22Rv1 (cell line): Measurements from ENCODE around the gene MYL10.

Source experiments
- H3K27ac ChIP-seq: fragments of 450-650 bp; 2 replicates; pipeline ENCODE4 v1.5.1; 2017
- CTCF ChIP-seq: fragments of 450-650 bp; IDR thresholded peaks from 2 replicates; pipeline ENCODE4 v1.5.1; 2017; ENCODE audit warnings: mild to moderate bottlenecking
- ZFX ChIP-seq: fragments of 450-650 bp; IDR thresholded peaks from 2 replicates; pipeline ENCODE4 v1.6.1; 2017; ENCODE audit warnings: antibody characterized with exemption, borderline replicate concordance

MYL10 gene

GRCh38 chr7:101564778-101565211 is 64.3 kb downstream of the MYL10 start:
- no peak overlapping the region for H3K27ac ChIP-seq
- TF ChIP-seq ZFX = no peak

GRCh38 chr7:101563943-101564777 is 64.9 kb downstream of the MYL10 start:
- no peak overlapping the region for H3K27ac ChIP-seq
- TF ChIP-seq ZFX (no peak), CTCF (no peak)
